A673 (cell line): Measurements from ENCODE around the gene PRM2. TPM values are rescaled to one million over a fixed set of nuclear protein-coding genes. Genes with fewer than 3 reads are reported as not detected.

Source experiments
- BruUV-seq: library from RNA; stranded (reverse); fragments of 400-500 nt; replicated peaks from 2 replicates; lab custom pipeline; 2021; lab: Mats Ljungman, UMichigan
- CTCF ChIA-PET: fragments of 300-600 bp; sonication (Branson Sonifier 250); formaldehyde crosslinking; loops from one replicate; lab custom pipeline; 2022; ENCODE audit warnings: antibody characterized with exemption; lab: Charles Lee
- POLR2A ChIA-PET: fragments of 300-600 bp; sonication (Branson Sonifier 250); formaldehyde crosslinking; loops from one replicate; lab custom pipeline; 2022; ENCODE audit warnings: antibody characterized with exemption; ENCODE audit not compliant: low non-redundant PET; lab: Charles Lee
- DNase-seq: peaks from one replicate; pipeline ENCODE4 v3.0.0-alpha.2; 2015; ENCODE audit warnings: low spot score
- H3K27ac ChIP-seq: fragments of 200-600 bp; sonication (generic); 2 replicates; pipeline ENCODE4 v1.5.1; 2016; ENCODE audit warnings: mixed run types, low read depth, mild to moderate bottlenecking, mixed read lengths, antibody characterized with exemption, low read length; ENCODE audit not compliant: poor library complexity, severe bottlenecking
- H3K27me3 ChIP-seq: fragments of 200-600 bp; sonication (generic); replicated peaks from 2 replicates; pipeline ENCODE4 v1.6.1; 2017; ENCODE audit warnings: mixed run types, low read depth, mild to moderate bottlenecking, mixed read lengths, antibody characterized with exemption, low read length; ENCODE audit not compliant: insufficient read depth, poor library complexity
- H3K36me3 ChIP-seq: fragments of 200-600 bp; sonication (generic); 2 replicates; pipeline ENCODE4 v1.6.1; 2016; ENCODE audit warnings: mixed run types, mild to moderate bottlenecking, mixed read lengths, antibody characterized with exemption, low read length; ENCODE audit not compliant: insufficient read depth, poor library complexity, severe bottlenecking
- H3K4me1 ChIP-seq: fragments of 200-600 bp; sonication (generic); 2 replicates; pipeline ENCODE4 v1.6.1; 2017; ENCODE audit warnings: mixed run types, mild to moderate bottlenecking, mixed read lengths, antibody characterized with exemption, low read length; ENCODE audit not compliant: insufficient read depth, poor library complexity, severe bottlenecking
- H3K4me3 ChIP-seq: fragments of 200-600 bp; sonication (generic); 2 replicates; pipeline ENCODE4 v1.5.1; 2016; ENCODE audit warnings: low read depth, mixed run types, mild to moderate bottlenecking, mixed read lengths, low read length; ENCODE audit not compliant: poor library complexity, severe bottlenecking
- H3K9me3 ChIP-seq: fragments of 200-600 bp; sonication (generic); 2 replicates; pipeline ENCODE4 v1.6.1; 2016; ENCODE audit warnings: mixed run types, low read depth, mild to moderate bottlenecking, mixed read lengths, antibody characterized with exemption, low read length; ENCODE audit not compliant: poor library complexity, severe bottlenecking
- CTCF ChIP-seq: fragments of 300-800, 200-600 bp; sonication (generic); conservative IDR thresholded peaks from 2 replicates; pipeline ENCODE4 v1.5.1; 2017; ENCODE audit warnings: low read depth, mild to moderate bottlenecking, antibody characterized with exemption, low read length, moderate library complexity, mixed read lengths
- EZH2 ChIP-seq: fragments of 200-600 bp; sonication (generic); IDR thresholded peaks from 2 replicates; pipeline ENCODE4 v1.6.1; 2017; ENCODE audit warnings: borderline replicate concordance, low read depth, mild to moderate bottlenecking, mixed read lengths, antibody characterized with exemption, low read length; ENCODE audit not compliant: poor library complexity, severe bottlenecking
- intact Hi-C: fragments of 100-400 bp; cut with micrococcal nuclease; formaldehyde crosslinking; loops from one replicate; pipeline ENCODE4 v1.10.0; 2022; ENCODE audit not compliant: unreplicated experiment
- total RNA-seq: library from RNA; stranded (reverse); gene quantifications from 2 replicates; pipeline ENCODE4 v1.2.3, GENCODE V29; 2021

The PRM2 gene
- total RNA-seq, 1 experiment from 2014 or later, result not detected

GRCh38 chr16:11312718-11313492 lies 36.6 kb upstream of the PRM2 start:
- CTCF ChIA-PET, result interaction anchor here (1.0 kb wide), 1 partner anchor 43 kb away, joined by 4 read pairs; no protein-coding TSS in a partner anchor

GRCh38 chr16:11310997-11311561 lies 34.8 kb upstream of the PRM2 start:
- no peak overlapping the region for H3K27ac ChIP-seq
- CTCF ChIA-PET, result no interaction called here
- no peaks in the 10 kb centered on the region for H3K9me3 ChIP-seq
- intact Hi-C loops, result no loop called here
- no peaks in the 10 kb centered on the region for H3K27me3 ChIP-seq
- no peaks in the 10 kb centered on the region for H3K36me3 ChIP-seq
- TF ChIP-seq EZH2, result no peak
- TF ChIP-seq CTCF, result no peak
- POLR2A ChIA-PET, result interaction anchor here (0.6 kb wide), 1 partner anchor 59 kb away, joined by 4 read pairs; no protein-coding TSS in a partner anchor
- no peak for DNase-seq
- peaks cover 11% of the 10 kb centered on the region for H3K4me1 ChIP-seq
- H3K4me3 ChIP-seq, result no peak overlapping the region
- BruUV-seq, result no TSS peak

More at GRCh38 chr16:11312718-11313492, 36.6 kb upstream of the PRM2 start:
- DNase-seq, result peak; percentile 45
- intact Hi-C loops, result no loop called here
- Histone ChIP-seq H3K4me1 (peaks cover 11% of the 10 kb centered on the region), H3K27ac (peak overlapping the region; percentile 5), H3K4me3 (no peak overlapping the region), H3K9me3 (no peaks in the 10 kb centered on the region), H3K27me3 (no peaks in the 10 kb centered on the region), H3K36me3 (no peaks in the 10 kb centered on the region)
- no TSS peak for BruUV-seq
- POLR2A ChIA-PET, result interaction anchor here (0.7 kb wide), 1 partner anchor 67 kb away, joined by 6 read pairs; no protein-coding TSS in a partner anchor
- TF ChIP-seq EZH2 (no peak), CTCF (no peak)

GRCh38 chr16:11310634-11310977 lies 34.3 kb upstream of the PRM2 start:
- TF ChIP-seq EZH2, result no peak
- TF ChIP-seq CTCF, result no peak
- CTCF ChIA-PET, result no interaction called here
- no peaks in the 10 kb centered on the region for H3K36me3 ChIP-seq
- no TSS peak for BruUV-seq
- no peaks in the 10 kb centered on the region for H3K9me3 ChIP-seq
- H3K4me1 ChIP-seq, result peaks cover 10% of the 10 kb centered on the region
- no peak overlapping the region for H3K4me3 ChIP-seq
- H3K27ac ChIP-seq, result no peak overlapping the region
- POLR2A ChIA-PET, result no interaction called here
- no peak for DNase-seq
- intact Hi-C loops, result no loop called here
- no peaks in the 10 kb centered on the region for H3K27me3 ChIP-seq
